ENCODE measurements around the gene KDM6A.

The KDM6A gene

GRCh38 chrX:44891642-44892041, 18.7 kb downstream of the KDM6A start:
- Histone ChIP-seq H3K27ac (ENCODE audit: low read length) (no peak overlapping the region), H3K27me3 (ENCODE audit: control insufficient read depth, insufficient read depth, low read length) (no peaks in the 10 kb centered on the region), H3K36me3 (ENCODE audit: control insufficient read depth, low read depth, low read length) (no peaks in the 10 kb centered on the region), H3K9me3 (ENCODE audit: control insufficient read depth, low read depth, low read length) (peaks cover 9% of the 10 kb centered on the region), H3K4me1 (ENCODE audit: control insufficient read depth, low read depth, low read length) (no peaks in the 10 kb centered on the region), H3K4me3 (ENCODE audit: low read length) (no peak overlapping the region), H3K9ac (ENCODE audit: low read length) (no peak overlapping the region)

GRCh38 chrX:44896876-44897186, 23.8 kb downstream of the KDM6A start:
- Histone ChIP-seq H3K27ac (ENCODE audit: low read length) (no peak overlapping the region), H3K36me3 (ENCODE audit: control insufficient read depth, low read depth, low read length) (no peaks in the 10 kb centered on the region), H3K4me3 (ENCODE audit: low read length) (no peak overlapping the region), H3K4me1 (ENCODE audit: control insufficient read depth, low read depth, low read length) (peaks cover 6% of the 10 kb centered on the region), H3K9me3 (ENCODE audit: control insufficient read depth, low read depth, low read length) (peaks cover 26% of the 10 kb centered on the region), H3K27me3 (ENCODE audit: control insufficient read depth, insufficient read depth, low read length) (no peaks in the 10 kb centered on the region), H3K9ac (ENCODE audit: low read length) (no peak overlapping the region)

GRCh38 chrX:44897539-44897938, 24.6 kb downstream of the KDM6A start:
- no peak overlapping the region for H3K4me3 ChIP-seq (ENCODE audit: low read length)
- peaks cover 23% of the 10 kb centered on the region for H3K9me3 ChIP-seq (ENCODE audit: control insufficient read depth, low read depth, low read length)
- H3K27ac ChIP-seq (ENCODE audit: low read length), result no peak overlapping the region
- no peaks in the 10 kb centered on the region for H3K27me3 ChIP-seq (ENCODE audit: control insufficient read depth, insufficient read depth, low read length)
- H3K36me3 ChIP-seq (ENCODE audit: control insufficient read depth, low read depth, low read length), result no peaks in the 10 kb centered on the region
- peaks cover 6% of the 10 kb centered on the region for H3K4me1 ChIP-seq (ENCODE audit: control insufficient read depth, low read depth, low read length)
- H3K9ac ChIP-seq (ENCODE audit: low read length), result no peak overlapping the region

DNA sequence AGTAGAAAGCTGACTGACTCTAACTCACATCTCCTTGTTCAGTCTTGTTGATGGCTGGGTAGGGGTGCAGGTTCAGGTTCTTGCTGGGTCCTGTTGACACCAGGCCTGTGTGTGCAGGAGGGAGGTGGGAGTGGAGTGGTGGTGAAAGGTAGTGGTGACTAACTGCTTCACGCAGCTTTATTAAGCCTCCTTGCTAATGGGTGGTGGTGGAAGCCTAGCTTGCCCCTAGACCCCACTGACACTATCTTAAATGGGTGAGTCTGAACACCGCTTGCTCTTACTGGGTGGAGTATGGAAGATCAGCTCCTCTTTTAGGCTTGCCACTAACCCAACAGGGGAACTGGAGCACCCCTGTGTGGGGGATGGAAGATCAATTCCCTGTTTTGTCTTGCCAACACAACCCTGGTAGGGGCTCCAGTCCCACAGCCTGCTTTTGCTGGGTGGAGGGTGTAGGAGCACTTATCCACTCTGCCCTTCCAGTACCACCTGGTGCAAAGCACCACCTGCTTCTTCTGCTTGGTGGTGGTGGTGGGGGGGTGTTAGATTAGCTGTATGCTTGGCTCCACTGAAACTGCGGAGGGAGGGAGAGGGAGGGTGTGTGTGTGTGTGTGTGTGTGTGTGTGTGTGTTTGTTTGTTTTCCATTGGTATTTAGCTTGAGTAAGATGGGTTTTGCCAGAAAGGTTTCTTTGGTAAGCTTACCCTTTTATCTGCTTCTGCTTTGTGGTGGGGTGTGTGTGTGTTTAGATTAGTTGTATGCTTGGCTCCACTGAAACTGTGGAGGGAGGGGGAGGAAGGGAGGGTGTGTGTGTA, 25.6 kb downstream of the KDM6A start:
- Histone ChIP-seq H3K9ac (ENCODE audit: low read length) (no peak overlapping the region), H3K36me3 (ENCODE audit: control insufficient read depth, low read depth, low read length) (no peaks in the 10 kb centered on the region), H3K27ac (ENCODE audit: low read length) (no peak overlapping the region), H3K4me3 (ENCODE audit: low read length) (no peak overlapping the region), H3K9me3 (ENCODE audit: control insufficient read depth, low read depth, low read length) (peaks cover 30% of the 10 kb centered on the region), H3K27me3 (ENCODE audit: control insufficient read depth, insufficient read depth, low read length) (no peaks in the 10 kb centered on the region), H3K4me1 (ENCODE audit: control insufficient read depth, low read depth, low read length) (peaks cover 6% of the 10 kb centered on the region)

DNA sequence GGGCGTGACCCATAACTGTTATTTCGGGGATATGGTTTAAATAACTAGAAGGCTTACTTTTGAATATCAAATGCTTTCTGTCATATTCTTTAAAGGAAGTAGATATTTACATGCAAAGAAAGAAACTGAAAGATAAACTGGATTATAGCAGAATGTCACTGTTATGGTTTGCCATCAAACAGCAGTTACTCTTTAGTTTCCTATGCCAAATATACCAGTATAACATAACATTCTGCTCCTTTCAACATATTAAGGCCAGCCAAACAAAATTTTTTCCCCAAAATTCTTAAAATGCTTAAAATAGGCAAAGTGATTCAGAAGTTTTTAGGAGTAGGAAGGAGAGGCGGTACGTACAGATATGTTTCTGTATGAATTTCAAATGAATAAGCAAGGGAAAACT, 27.0 kb downstream of the KDM6A start:
- H3K36me3 ChIP-seq (ENCODE audit: control insufficient read depth, low read depth, low read length), result no peaks in the 10 kb centered on the region
- H3K9ac ChIP-seq (ENCODE audit: low read length), result no peak overlapping the region
- H3K27ac ChIP-seq (ENCODE audit: low read length), result no peak overlapping the region
- H3K9me3 ChIP-seq (ENCODE audit: control insufficient read depth, low read depth, low read length), result peaks cover 30% of the 10 kb centered on the region
- H3K27me3 ChIP-seq (ENCODE audit: control insufficient read depth, insufficient read depth, low read length), result no peaks in the 10 kb centered on the region
- H3K4me1 ChIP-seq (ENCODE audit: control insufficient read depth, low read depth, low read length), result peaks cover 13% of the 10 kb centered on the region
- no peak overlapping the region for H3K4me3 ChIP-seq (ENCODE audit: low read length)

DNA sequence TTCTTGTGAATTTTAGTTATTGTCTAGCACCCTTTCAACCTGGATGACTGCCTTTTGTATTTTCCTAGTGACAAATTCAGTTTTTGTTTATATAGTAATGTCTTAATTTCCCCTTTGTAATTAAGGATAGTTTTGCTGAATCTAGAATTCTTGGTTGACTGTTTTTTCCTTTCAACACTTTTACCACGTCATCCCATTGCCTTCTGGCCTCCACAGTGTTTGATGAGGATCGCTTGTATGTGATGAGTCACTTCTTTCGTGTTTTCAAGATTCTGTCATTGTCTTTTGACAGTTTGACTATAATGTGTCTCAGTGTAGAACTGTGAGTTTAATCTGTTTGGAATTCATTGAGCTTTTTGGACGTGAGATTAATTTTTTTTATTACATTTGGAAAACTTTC, 30.1 kb downstream of the KDM6A start:
- Histone ChIP-seq H3K36me3 (ENCODE audit: control insufficient read depth, low read depth, low read length) (no peaks in the 10 kb centered on the region), H3K9ac (ENCODE audit: low read length) (no peak overlapping the region), H3K4me3 (ENCODE audit: low read length) (no peak overlapping the region), H3K9me3 (ENCODE audit: control insufficient read depth, low read depth, low read length) (peaks cover 23% of the 10 kb centered on the region), H3K4me1 (ENCODE audit: control insufficient read depth, low read depth, low read length) (peaks cover 12% of the 10 kb centered on the region), H3K27ac (ENCODE audit: low read length) (no peak overlapping the region), H3K27me3 (ENCODE audit: control insufficient read depth, insufficient read depth, low read length) (no peaks in the 10 kb centered on the region)

DNA sequence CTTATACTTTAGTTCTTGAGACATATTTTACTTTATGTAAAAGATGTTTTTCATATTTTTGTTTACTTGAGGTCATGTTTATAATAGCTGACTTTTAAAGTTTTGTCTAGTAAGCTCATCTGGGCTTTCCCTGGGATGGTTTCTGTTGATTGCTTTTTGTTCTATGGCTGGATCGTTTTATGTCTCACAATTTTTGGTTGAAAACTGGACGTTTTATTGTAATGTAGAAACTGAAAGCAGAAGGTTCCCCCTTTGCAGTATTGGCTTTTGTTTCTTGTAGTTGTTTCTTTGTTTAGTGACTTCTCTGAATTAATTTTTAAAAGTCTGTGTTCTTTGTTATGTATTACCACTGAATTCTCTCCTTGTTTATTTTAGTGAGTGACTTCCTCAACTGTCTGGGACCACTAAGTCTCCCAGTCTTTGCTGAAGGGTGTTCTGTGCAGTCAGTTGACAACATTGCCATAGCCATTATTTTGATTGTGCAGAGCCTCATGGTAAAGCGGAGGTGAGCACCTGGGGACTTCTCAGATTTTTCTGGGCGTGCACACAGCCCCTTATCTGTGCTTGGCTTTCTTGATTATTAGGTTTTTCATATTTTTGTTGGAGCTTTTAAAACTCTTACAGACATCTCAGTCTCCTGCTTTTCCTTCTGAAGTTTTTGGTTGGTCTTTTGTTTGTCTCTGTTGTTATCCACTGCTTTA, 31.0 kb downstream of the KDM6A start:
- no peak overlapping the region for H3K4me3 ChIP-seq (ENCODE audit: low read length)
- no peak overlapping the region for H3K9ac ChIP-seq (ENCODE audit: low read length)

DNA sequence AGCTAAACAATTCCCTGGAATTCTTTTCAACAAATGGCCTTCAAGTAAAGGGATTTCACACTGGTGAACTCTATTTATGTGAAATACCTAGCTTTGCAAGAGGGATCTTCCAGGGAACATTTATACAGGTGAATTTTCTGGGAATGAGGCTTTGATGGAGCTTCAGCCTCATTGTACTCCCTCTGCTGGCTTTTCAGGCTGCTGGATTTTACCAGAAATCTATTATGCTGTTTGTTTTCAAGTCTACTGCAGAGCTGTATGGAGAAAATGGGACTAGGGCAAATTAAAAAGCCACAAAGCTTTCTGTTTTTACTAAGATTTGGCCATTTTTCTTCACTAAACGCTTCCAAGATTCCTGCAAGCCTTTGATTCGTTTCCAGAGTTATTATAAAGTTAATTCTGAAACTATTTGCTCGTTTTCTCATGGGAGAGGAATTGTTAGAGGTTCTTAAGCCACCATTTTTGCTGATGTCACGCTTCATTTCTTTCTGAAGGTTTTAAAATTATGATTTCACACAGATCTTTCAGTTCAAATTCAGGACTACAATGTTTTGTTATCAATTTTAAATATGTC, 31.6 kb downstream of the KDM6A start:
- Histone ChIP-seq H3K27ac (ENCODE audit: low read length) (no peak overlapping the region), H3K4me3 (ENCODE audit: low read length) (no peak overlapping the region), H3K27me3 (ENCODE audit: control insufficient read depth, insufficient read depth, low read length) (no peaks in the 10 kb centered on the region), H3K4me1 (ENCODE audit: control insufficient read depth, low read depth, low read length) (peaks cover 8% of the 10 kb centered on the region), H3K9me3 (ENCODE audit: control insufficient read depth, low read depth, low read length) (peaks cover 20% of the 10 kb centered on the region), H3K9ac (ENCODE audit: low read length) (no peak overlapping the region), H3K36me3 (ENCODE audit: control insufficient read depth, low read depth, low read length) (no peaks in the 10 kb centered on the region)

More for the DNA sequence above, 31.0 kb downstream of the KDM6A start:
- Histone ChIP-seq H3K4me1 (ENCODE audit: control insufficient read depth, low read depth, low read length) (peaks cover 8% of the 10 kb centered on the region), H3K27ac (ENCODE audit: low read length) (no peak overlapping the region), H3K27me3 (ENCODE audit: control insufficient read depth, insufficient read depth, low read length) (no peaks in the 10 kb centered on the region), H3K9me3 (ENCODE audit: control insufficient read depth, low read depth, low read length) (peaks cover 19% of the 10 kb centered on the region), H3K36me3 (ENCODE audit: control insufficient read depth, low read depth, low read length) (no peaks in the 10 kb centered on the region)

DNA sequence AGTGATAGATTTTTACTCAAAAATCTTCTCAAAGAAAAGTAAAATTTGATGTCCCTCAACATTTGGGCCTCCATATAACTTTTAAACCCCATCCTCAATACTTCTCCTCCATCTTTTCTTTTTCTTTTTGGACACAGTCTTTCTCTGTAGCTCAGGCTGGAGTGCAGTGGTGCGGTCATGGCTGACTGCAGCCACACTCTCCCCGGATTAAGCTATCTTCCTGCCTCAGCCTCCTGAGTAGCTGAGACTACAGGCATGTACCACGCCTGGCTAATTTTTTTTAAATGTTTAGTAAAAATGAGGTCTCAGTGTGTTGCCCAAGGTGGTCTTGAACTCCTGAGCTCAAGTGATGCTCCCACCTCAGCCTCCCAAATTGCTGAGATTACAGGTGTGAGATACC, 33.1 kb downstream of the KDM6A start:
- no peak overlapping the region for H3K4me3 ChIP-seq (ENCODE audit: low read length)
- no peak overlapping the region for H3K27ac ChIP-seq (ENCODE audit: low read length)
- H3K27me3 ChIP-seq (ENCODE audit: control insufficient read depth, insufficient read depth, low read length), result no peaks in the 10 kb centered on the region
- no peak overlapping the region for H3K9ac ChIP-seq (ENCODE audit: low read length)
- peaks cover 8% of the 10 kb centered on the region for H3K4me1 ChIP-seq (ENCODE audit: control insufficient read depth, low read depth, low read length)
- H3K9me3 ChIP-seq (ENCODE audit: control insufficient read depth, low read depth, low read length), result peaks cover 16% of the 10 kb centered on the region
- H3K36me3 ChIP-seq (ENCODE audit: control insufficient read depth, low read depth, low read length), result no peaks in the 10 kb centered on the region

DNA sequence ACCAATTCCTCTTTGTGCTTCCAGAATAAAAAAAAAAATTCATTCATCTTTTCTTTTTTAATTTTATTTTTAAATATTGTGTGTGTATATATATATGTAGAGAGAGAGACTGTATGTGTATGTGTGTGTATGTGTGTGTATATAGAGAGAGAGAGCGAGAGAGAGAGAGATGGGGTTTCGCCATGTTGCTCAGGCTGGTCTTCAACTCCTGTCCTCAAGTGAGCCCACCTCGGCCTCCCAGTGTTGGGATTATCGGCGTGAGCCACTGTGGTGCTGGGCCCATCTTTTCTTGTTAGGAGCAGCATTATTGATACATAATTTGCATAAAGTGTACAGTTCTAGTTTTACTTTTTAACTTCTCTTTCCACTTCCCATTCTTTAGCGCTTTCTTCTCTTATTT, 33.6 kb downstream of the KDM6A start:
- no peak overlapping the region for H3K27ac ChIP-seq (ENCODE audit: low read length)
- H3K36me3 ChIP-seq (ENCODE audit: control insufficient read depth, low read depth, low read length), result no peaks in the 10 kb centered on the region
- no peak overlapping the region for H3K9ac ChIP-seq (ENCODE audit: low read length)
- H3K9me3 ChIP-seq (ENCODE audit: control insufficient read depth, low read depth, low read length), result peaks cover 16% of the 10 kb centered on the region
- no peaks in the 10 kb centered on the region for H3K27me3 ChIP-seq (ENCODE audit: control insufficient read depth, insufficient read depth, low read length)
- peaks cover 8% of the 10 kb centered on the region for H3K4me1 ChIP-seq (ENCODE audit: control insufficient read depth, low read depth, low read length)
- no peak overlapping the region for H3K4me3 ChIP-seq (ENCODE audit: low read length)

DNA sequence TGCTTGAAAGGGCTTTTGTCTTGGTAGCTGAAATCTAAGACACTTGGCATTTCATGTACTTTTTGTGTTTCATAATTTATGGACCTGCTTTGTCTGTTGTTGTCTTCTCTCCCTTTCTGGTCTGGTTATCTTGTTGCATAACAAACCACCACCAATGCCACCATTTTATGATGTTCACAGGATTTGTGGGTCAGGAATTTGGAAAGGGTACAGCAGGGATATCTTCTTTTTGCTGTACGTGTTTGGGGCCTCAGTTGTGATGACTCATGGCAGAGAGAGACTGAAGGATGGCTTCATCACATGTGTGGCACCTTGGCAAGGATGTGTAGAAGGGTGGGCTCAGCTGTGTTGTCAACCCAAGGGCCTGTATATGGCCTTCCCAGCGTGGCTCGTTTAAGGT, 35.2 kb downstream of the KDM6A start:
- peaks cover 8% of the 10 kb centered on the region for H3K4me1 ChIP-seq (ENCODE audit: control insufficient read depth, low read depth, low read length)
- H3K9me3 ChIP-seq (ENCODE audit: control insufficient read depth, low read depth, low read length), result peaks cover 12% of the 10 kb centered on the region
- no peak overlapping the region for H3K4me3 ChIP-seq (ENCODE audit: low read length)
- no peak overlapping the region for H3K9ac ChIP-seq (ENCODE audit: low read length)
- no peaks in the 10 kb centered on the region for H3K36me3 ChIP-seq (ENCODE audit: control insufficient read depth, low read depth, low read length)
- no peaks in the 10 kb centered on the region for H3K27me3 ChIP-seq (ENCODE audit: control insufficient read depth, insufficient read depth, low read length)
- H3K27ac ChIP-seq (ENCODE audit: low read length), result no peak overlapping the region

Data from iPS-18a (cell line).